CD4-positive, alpha-beta T cell (primary cell): Measurements from ENCODE around the gene OR2V1. TPM values are rescaled to one million over a fixed set of nuclear protein-coding genes. Genes with fewer than 3 reads are reported as not detected.
"Not testable (repeated sequence)": the region's sequence is repeated elsewhere in the genome, so short reads cannot be mapped to it uniquely, and the experiment has no call there.

Source experiments
- ATAC-seq: fragments of 200-7000 bp; cut with Tn5 transposase; one replicate; pipeline ENCODE4 v1.10.0; 2022; ENCODE audit warnings: mild to moderate bottlenecking; ENCODE audit not compliant: poor library complexity
- CTCF ChIA-PET: fragments of 350-600 bp; sonication (Branson Sonifier 250); formaldehyde crosslinking; loops from one replicate; lab custom pipeline; 2021; ENCODE audit warnings: antibody characterized with exemption, inconsistent platforms; lab: Charles Lee
- POLR2A ChIA-PET: fragments of 350-600 bp; sonication (Branson Sonifier 250); formaldehyde crosslinking; loops from one replicate; lab custom pipeline; 2021; ENCODE audit warnings: antibody characterized with exemption, inconsistent platforms; lab: Charles Lee
- DNase-seq, 14 experiments: peaks; one replicate each; pipeline ENCODE4 v3.0.0-alpha.2; 2013 to 2020; ENCODE audit warnings: mixed read lengths in 2 of 14
- H3K27ac ChIP-seq, 2 donors: one replicate each; pipeline versions ENCODE4 v1.5.1 to v1.7.0; 2013; ENCODE audit warnings: low read length in 2 of 2, low read depth in 1 of 2, mild to moderate bottlenecking in 1 of 2
- H3K27me3 ChIP-seq, 2 experiments: 1 replicate in 1 of 2; 2 replicates in 1 of 2; pipeline versions ENCODE4 v1.6.1 to v1.7.0; 2013; ENCODE audit warnings: low read length in 2 of 2, control low read depth in 1 of 2, mild to moderate bottlenecking in 1 of 2, moderate library complexity in 1 of 2; ENCODE audit not compliant: insufficient read depth in 2 of 2, control insufficient read depth in 1 of 2
- H3K36me3 ChIP-seq: one replicate; pipeline ENCODE4 v1.6.1; 2013; ENCODE audit warnings: low read length, control low read depth; ENCODE audit not compliant: insufficient read depth
- H3K4me1 ChIP-seq: one replicate; pipeline ENCODE4 v1.6.1; 2013; ENCODE audit warnings: low read length, control low read depth; ENCODE audit not compliant: insufficient read depth
- H3K4me3 ChIP-seq: one replicate; pipeline ENCODE4 v1.5.1; 2013; ENCODE audit warnings: mild to moderate bottlenecking, low read length, moderate library complexity
- H3K9me3 ChIP-seq, 2 experiments: 1 replicate in 1 of 2; 2 replicates in 1 of 2; pipeline versions ENCODE4 v1.6.1 to v1.7.0; 2013; ENCODE audit warnings: low read length in 2 of 2, mild to moderate bottlenecking in 2 of 2, control low read depth in 1 of 2, moderate library complexity in 1 of 2; ENCODE audit not compliant: control insufficient read depth in 1 of 2, insufficient read depth in 1 of 2
- H3K27ac Mint-ChIP-seq: one replicate; pipeline ENCODE4 v1.8.0; 2020; ENCODE audit warnings: mixed read lengths
- H3K27me3 Mint-ChIP-seq: one replicate; pipeline ENCODE4 v1.8.0; 2021; ENCODE audit warnings: mixed read lengths
- H3K36me3 Mint-ChIP-seq: one replicate; pipeline ENCODE4 v1.8.0; 2021; ENCODE audit warnings: low read depth, mixed read lengths
- H3K4me1 Mint-ChIP-seq: one replicate; pipeline ENCODE4 v1.8.0; 2021; ENCODE audit warnings: low read depth, mixed read lengths
- H3K4me3 Mint-ChIP-seq: one replicate; pipeline ENCODE4 v1.8.0; 2020; ENCODE audit warnings: mild to moderate bottlenecking, mixed read lengths
- H3K9me3 Mint-ChIP-seq: one replicate; pipeline ENCODE4 v1.8.0; 2020; ENCODE audit warnings: mixed read lengths
- intact Hi-C, 2 experiments: fragments of 100-400 bp; cut with DNase I in 1 of 2; cut with micrococcal nuclease in 1 of 2; formaldehyde crosslinking; loops; one replicate each; pipeline versions ENCODE4 v1.15.1 to v1.9.0; 2023 to 2025; cut with DNase I, micrococcal nuclease
- total RNA-seq, 174 experiments: library from RNA in 2 of 174; stranded (reverse) in 2 of 174; gene quantifications; one replicate each; pipeline ENCODE4 v1.2.3 and lab custom pipeline; 2021 to 2026
- TF ChIP-seq, protein P1 (sequence below): fragments of 200-600 bp; IDR thresholded peaks from one replicate; pipeline ENCODE4 v1.8.0; 2022; ENCODE audit warnings: antibody characterized with exemption, mild to moderate bottlenecking

Gene OR2V1
- total RNA-seq, 2 experiments from 2014 or later: not detected

DNA sequence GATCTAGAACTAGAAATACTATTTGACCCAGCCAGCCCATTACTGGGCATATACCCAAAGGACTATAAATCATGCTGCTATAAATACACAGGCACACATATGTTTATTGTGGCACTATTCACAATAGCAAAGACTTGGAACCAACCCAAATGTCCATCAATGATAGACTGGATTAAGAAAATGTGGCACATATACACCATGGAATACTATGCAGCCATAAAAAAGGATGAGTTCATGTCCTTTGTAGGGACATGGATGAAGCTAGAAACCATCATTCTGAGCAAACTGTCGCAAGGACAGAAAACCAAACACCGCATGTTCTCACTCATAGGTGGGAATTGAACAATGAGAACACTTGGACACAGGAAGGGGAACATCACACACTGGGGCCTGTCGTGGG, 35.8 kb downstream of the OR2V1 start:
- H3K4me1 ChIP-seq, H3K9me3 Mint-ChIP-seq, intact Hi-C loops, H3K36me3 Mint-ChIP-seq, H3K27ac ChIP-seq, POLR2A ChIA-PET, H3K4me3 ChIP-seq, H3K36me3 ChIP-seq, CTCF ChIA-PET, H3K4me3 Mint-ChIP-seq, DNase-seq, H3K27ac Mint-ChIP-seq, ATAC-seq: not testable (repeated sequence)
- peaks cover 0 to 11% of the 10 kb centered on the region in 2 experiments for H3K9me3 ChIP-seq
- Mint-ChIP-seq H3K27me3 (peaks cover 49% of the 10 kb centered on the region), H3K4me1 (peaks cover 14% of the 10 kb centered on the region)
- H3K27me3 ChIP-seq: peaks cover 15 to 36% of the 10 kb centered on the region in 2 experiments

- no peak overlapping the region for H3K27ac ChIP-seq
- ATAC-seq: no peak
- intact Hi-C loops: no loop called here
- H3K27me3 ChIP-seq: peaks cover 3 to 21% of the 10 kb centered on the region in 2 experiments
- POLR2A ChIA-PET: no interaction called here
- Mint-ChIP-seq H3K4me1 (no peaks in the 10 kb centered on the region), H3K9me3 (no peaks in the 10 kb centered on the region), H3K27ac (no peak overlapping the region), H3K27me3 (peaks cover 42% of the 10 kb centered on the region), H3K4me3 (no peak overlapping the region), H3K36me3 (no peaks in the 10 kb centered on the region)
- no peaks in the 10 kb centered on the region for H3K36me3 ChIP-seq
- H3K4me3 ChIP-seq: no peak overlapping the region
- no peaks in the 10 kb centered on the region for H3K4me1 ChIP-seq
- DNase-seq: no peak
- H3K9me3 ChIP-seq: no peaks in the 10 kb centered on the region
- CTCF ChIA-PET: no interaction called here
- TF ChIP-seq, protein P1, sequence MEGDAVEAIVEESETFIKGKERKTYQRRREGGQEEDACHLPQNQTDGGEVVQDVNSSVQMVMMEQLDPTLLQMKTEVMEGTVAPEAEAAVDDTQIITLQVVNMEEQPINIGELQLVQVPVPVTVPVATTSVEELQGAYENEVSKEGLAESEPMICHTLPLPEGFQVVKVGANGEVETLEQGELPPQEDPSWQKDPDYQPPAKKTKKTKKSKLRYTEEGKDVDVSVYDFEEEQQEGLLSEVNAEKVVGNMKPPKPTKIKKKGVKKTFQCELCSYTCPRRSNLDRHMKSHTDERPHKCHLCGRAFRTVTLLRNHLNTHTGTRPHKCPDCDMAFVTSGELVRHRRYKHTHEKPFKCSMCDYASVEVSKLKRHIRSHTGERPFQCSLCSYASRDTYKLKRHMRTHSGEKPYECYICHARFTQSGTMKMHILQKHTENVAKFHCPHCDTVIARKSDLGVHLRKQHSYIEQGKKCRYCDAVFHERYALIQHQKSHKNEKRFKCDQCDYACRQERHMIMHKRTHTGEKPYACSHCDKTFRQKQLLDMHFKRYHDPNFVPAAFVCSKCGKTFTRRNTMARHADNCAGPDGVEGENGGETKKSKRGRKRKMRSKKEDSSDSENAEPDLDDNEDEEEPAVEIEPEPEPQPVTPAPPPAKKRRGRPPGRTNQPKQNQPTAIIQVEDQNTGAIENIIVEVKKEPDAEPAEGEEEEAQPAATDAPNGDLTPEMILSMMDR: no peak
These were observed 38.5 kb downstream of the OR2V1 start for GRCh38 chr5:181092428-181092827.

DNA sequence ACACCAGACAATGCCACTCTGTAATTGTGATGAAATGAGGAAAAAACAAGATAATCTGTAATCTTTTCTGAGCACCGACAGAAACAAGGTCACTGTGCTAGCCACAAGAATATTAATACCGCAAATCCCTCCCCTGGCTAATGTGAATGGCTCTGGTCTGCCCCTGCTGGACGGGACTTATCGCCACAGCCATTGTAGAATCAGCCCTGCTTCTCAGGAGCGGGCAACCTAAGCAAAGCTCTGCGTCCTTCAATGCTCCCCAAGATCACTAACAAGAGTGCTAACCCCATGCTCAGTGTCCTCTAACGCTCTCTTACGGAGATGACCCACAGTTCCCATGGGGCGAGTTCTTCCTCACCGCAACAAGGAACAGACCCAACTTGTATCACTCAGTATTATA, 42.7 kb downstream of the OR2V1 start:
- no peaks in the 10 kb centered on the region for H3K4me1 ChIP-seq
- H3K27me3 ChIP-seq: peaks cover 24 to 42% of the 10 kb centered on the region in 2 experiments
- H3K27ac ChIP-seq: no peak overlapping the region
- Mint-ChIP-seq H3K27me3 (peaks cover 66% of the 10 kb centered on the region), H3K27ac (no peak overlapping the region), H3K9me3 (no peaks in the 10 kb centered on the region), H3K4me1 (no peaks in the 10 kb centered on the region), H3K36me3 (no peaks in the 10 kb centered on the region), H3K4me3 (no peak overlapping the region)
- DNase-seq (peak in 1 of 14 experiments; percentile 16), ATAC-seq (no peak)
- intact Hi-C loops: no loop called here
- ChIA-PET POLR2A (no interaction called here), CTCF (no interaction called here)
- H3K36me3 ChIP-seq: no peaks in the 10 kb centered on the region
- no peaks in the 10 kb centered on the region for H3K9me3 ChIP-seq
- TF ChIP-seq, protein P1: no peak
- no peak overlapping the region for H3K4me3 ChIP-seq

GRCh38 chr5:181087309-181087708, 43.7 kb downstream of the OR2V1 start:
- H3K27ac ChIP-seq: no peak overlapping the region
- Mint-ChIP-seq H3K4me3 (no peak overlapping the region), H3K36me3 (no peaks in the 10 kb centered on the region), H3K27me3 (peaks cover 67% of the 10 kb centered on the region), H3K9me3 (no peaks in the 10 kb centered on the region), H3K4me1 (no peaks in the 10 kb centered on the region), H3K27ac (no peak overlapping the region)
- DNase-seq: no peak
- POLR2A ChIA-PET: no interaction called here
- H3K9me3 ChIP-seq: no peaks in the 10 kb centered on the region
- CTCF ChIA-PET: no interaction called here
- no peaks in the 10 kb centered on the region for H3K36me3 ChIP-seq
- no peaks in the 10 kb centered on the region for H3K4me1 ChIP-seq
- peaks cover 28 to 34% of the 10 kb centered on the region in 2 experiments for H3K27me3 ChIP-seq
- TF ChIP-seq, protein P1: no peak
- intact Hi-C loops: no loop called here
- ATAC-seq: no peak
- no peak overlapping the region for H3K4me3 ChIP-seq
